Measurements from ENCODE around the gene PRADC1.

PRADC1 gene

GRCh38 chr2:73215254-73215653 is 17.8 kb downstream of the PRADC1 start:
- no peak for TF ChIP-seq CTCF (IDR thresholded peaks at IDR 0.05; ENCODE audit: control insufficient read depth, insufficient read depth, low read depth, low read length, missing control alignments)
- DNase-seq (ENCODE audit: low read depth) = no peak
- H3K4me3 ChIP-seq (ENCODE audit: control insufficient read depth, low read depth, low read length) = no peak overlapping the region

- no peak for TF ChIP-seq CTCF (IDR thresholded peaks at IDR 0.05; ENCODE audit: control insufficient read depth, insufficient read depth, low read depth, low read length, missing control alignments)
- DNase-seq (ENCODE audit: low read depth) = peak; percentile 11
- peak within 1 kb of the TSS; percentile 69 for H3K4me3 ChIP-seq (ENCODE audit: control insufficient read depth, low read depth, low read length)
These were observed 18.7 kb downstream of the PRADC1 start, which contains the start of gene SMYD5 for GRCh38 chr2:73214120-73215035. SMYD5 (plus strand) TSS chr2:73214245; CDS start chr2:73214267, 22 bp downstream.

GRCh38 chr2:73212448-73213176 is 20.4 kb downstream of the PRADC1 start:
- TF ChIP-seq CTCF (IDR thresholded peaks at IDR 0.05; ENCODE audit: control insufficient read depth, insufficient read depth, low read depth, low read length, missing control alignments) = peak; percentile 99
- no peak overlapping the region for H3K4me3 ChIP-seq (ENCODE audit: control insufficient read depth, low read depth, low read length)
- DNase-seq (ENCODE audit: low read depth) = peak; percentile 72

- no peak overlapping the region for H3K4me3 ChIP-seq (ENCODE audit: control insufficient read depth, low read depth, low read length)
- no peak for DNase-seq (ENCODE audit: low read depth)
- TF ChIP-seq CTCF (IDR thresholded peaks at IDR 0.05; ENCODE audit: control insufficient read depth, insufficient read depth, low read depth, low read length, missing control alignments) = no peak
These were observed 21.0 kb downstream of the PRADC1 start for GRCh38 chr2:73212098-73212447.

GRCh38 chr2:73210696-73211095 is 22.3 kb downstream of the PRADC1 start:
- no peak for TF ChIP-seq CTCF (IDR thresholded peaks at IDR 0.05; ENCODE audit: control insufficient read depth, insufficient read depth, low read depth, low read length, missing control alignments)
- no peak for DNase-seq (ENCODE audit: low read depth)
- H3K4me3 ChIP-seq (ENCODE audit: control insufficient read depth, low read depth, low read length) = no peak overlapping the region

GRCh38 chr2:73210019-73210418 is 23.0 kb downstream of the PRADC1 start:
- no peak for TF ChIP-seq CTCF (IDR thresholded peaks at IDR 0.05; ENCODE audit: control insufficient read depth, insufficient read depth, low read depth, low read length, missing control alignments)
- no peak for DNase-seq (ENCODE audit: low read depth)
- H3K4me3 ChIP-seq (ENCODE audit: control insufficient read depth, low read depth, low read length) = no peak overlapping the region
